ENCODE data around the gene BTBD7.

BTBD7 gene

GRCh38 chr14:93249128-93249831, 83.6 kb downstream of the BTBD7 start:
- CTCF ChIA-PET: interaction anchor here (0.6 kb wide), 1 partner anchor 30 kb away, joined by 3 read pairs; no protein-coding TSS in a partner anchor
- Histone ChIP-seq H3K4me3 (ENCODE audit: control insufficient read depth in 1 of 7, extremely low read depth in 1 of 7, insufficient read depth in 4 of 7, low read depth in 2 of 7, low read length in 6 of 7) (no peak overlapping the region), H3K27me3 (replicated peaks in 2 of 5; ENCODE audit: control insufficient read depth in 4 of 5, insufficient read depth in 5 of 5, low read length in 4 of 5) (no peaks in the 10 kb centered on the region), H3K27ac (ENCODE audit: insufficient read depth in 1 of 2, low read depth in 1 of 2, low read length in 2 of 2, poor library complexity in 1 of 2, severe bottlenecking in 2 of 2) (no peak overlapping the region), H3K4me1 (ENCODE audit: control extremely low read depth in 1 of 4, control insufficient read depth in 4 of 4, insufficient read depth in 4 of 4, low read length in 3 of 4) (peaks cover 0 to 3% (median under 1%) of the 10 kb centered on the region in 4 experiments), H3K36me3 (ENCODE audit: control insufficient read depth in 4 of 4, insufficient read depth in 4 of 4, low read length in 3 of 4) (peaks cover 25 to 66% (median 46%) of the 10 kb centered on the region in 4 experiments), H3K9me3 (ENCODE audit: control extremely low read depth in 1 of 5, control insufficient read depth in 4 of 5, insufficient read depth in 2 of 5, low read depth in 1 of 5, low read length in 4 of 5) (peaks cover 0 to 4% (median 1%) of the 10 kb centered on the region in 5 experiments)
- WGBS (ENCODE audit: insufficient coverage): 100% methylated on average over 3 of the region's 7 CpGs
- POLR2A ChIA-PET: no interaction called here
- DNase-seq: no peak

GRCh38 chr14:93246534-93246933, 86.3 kb downstream of the BTBD7 start:
- Histone ChIP-seq H3K9me3 (ENCODE audit: control extremely low read depth in 1 of 5, control insufficient read depth in 4 of 5, insufficient read depth in 2 of 5, low read depth in 1 of 5, low read length in 4 of 5) (peaks cover 0 to 2% (median 0%) of the 10 kb centered on the region in 5 experiments), H3K4me1 (ENCODE audit: control extremely low read depth in 1 of 4, control insufficient read depth in 4 of 4, insufficient read depth in 4 of 4, low read length in 3 of 4) (peaks cover 0 to 2% (median 0%) of the 10 kb centered on the region in 4 experiments), H3K27me3 (replicated peaks in 2 of 5; ENCODE audit: control insufficient read depth in 4 of 5, insufficient read depth in 5 of 5, low read length in 4 of 5) (no peaks in the 10 kb centered on the region), H3K27ac (ENCODE audit: insufficient read depth in 1 of 2, low read depth in 1 of 2, low read length in 2 of 2, poor library complexity in 1 of 2, severe bottlenecking in 2 of 2) (no peak overlapping the region), H3K4me3 (ENCODE audit: control insufficient read depth in 1 of 7, extremely low read depth in 1 of 7, insufficient read depth in 4 of 7, low read depth in 2 of 7, low read length in 6 of 7) (no peak overlapping the region), H3K36me3 (ENCODE audit: control insufficient read depth in 4 of 4, insufficient read depth in 4 of 4, low read length in 3 of 4) (peaks cover 27 to 72% (median 54%) of the 10 kb centered on the region in 4 experiments)
- CTCF ChIA-PET: no interaction called here
- POLR2A ChIA-PET: no interaction called here
- DNase-seq: no peak

GRCh38 chr14:93245764-93246420, 86.9 kb downstream of the BTBD7 start:
- WGBS (ENCODE audit: insufficient coverage): 94% methylated on average over 7 of the region's 10 CpGs
- DNase-seq: no peak
- CTCF ChIA-PET: interaction anchor here (0.7 kb wide), 1 partner anchor 289 kb away, joined by 3 read pairs; no protein-coding TSS in a partner anchor

GRCh38 chr14:93240678-93241000, 92.2 kb downstream of the BTBD7 start:
- Histone ChIP-seq H3K4me1 (ENCODE audit: control extremely low read depth in 1 of 4, control insufficient read depth in 4 of 4, insufficient read depth in 4 of 4, low read length in 3 of 4) (no peaks in the 10 kb centered on the region), H3K27ac (ENCODE audit: insufficient read depth in 1 of 2, low read depth in 1 of 2, low read length in 2 of 2, poor library complexity in 1 of 2, severe bottlenecking in 2 of 2) (no peak overlapping the region), H3K36me3 (ENCODE audit: control insufficient read depth in 4 of 4, insufficient read depth in 4 of 4, low read length in 3 of 4) (peaks cover 14 to 44% (median 23%) of the 10 kb centered on the region in 4 experiments), H3K9me3 (ENCODE audit: control extremely low read depth in 1 of 5, control insufficient read depth in 4 of 5, insufficient read depth in 2 of 5, low read depth in 1 of 5, low read length in 4 of 5) (no peaks in the 10 kb centered on the region), H3K4me3 (ENCODE audit: control insufficient read depth in 1 of 7, extremely low read depth in 1 of 7, insufficient read depth in 4 of 7, low read depth in 2 of 7, low read length in 6 of 7) (no peak overlapping the region), H3K27me3 (replicated peaks in 2 of 5; ENCODE audit: control insufficient read depth in 4 of 5, insufficient read depth in 5 of 5, low read length in 4 of 5) (no peaks in the 10 kb centered on the region)
- ChIA-PET POLR2A (no interaction called here), CTCF (interaction anchor here (1.4 kb wide), 1 partner anchor 11 kb away, joined by 3 read pairs; no protein-coding TSS in a partner anchor)
- WGBS (ENCODE audit: insufficient coverage): 88% methylated on average over 2 of the region's 3 CpGs
- no peak for DNase-seq

More at GRCh38 chr14:93245764-93246420, 86.9 kb downstream of the BTBD7 start:
- Histone ChIP-seq H3K27ac (ENCODE audit: insufficient read depth in 1 of 2, low read depth in 1 of 2, low read length in 2 of 2, poor library complexity in 1 of 2, severe bottlenecking in 2 of 2) (no peak overlapping the region), H3K9me3 (ENCODE audit: control extremely low read depth in 1 of 5, control insufficient read depth in 4 of 5, insufficient read depth in 2 of 5, low read depth in 1 of 5, low read length in 4 of 5) (no peaks in the 10 kb centered on the region), H3K36me3 (ENCODE audit: control insufficient read depth in 4 of 4, insufficient read depth in 4 of 4, low read length in 3 of 4) (peaks cover 22 to 70% (median 47%) of the 10 kb centered on the region in 4 experiments), H3K4me1 (ENCODE audit: control extremely low read depth in 1 of 4, control insufficient read depth in 4 of 4, insufficient read depth in 4 of 4, low read length in 3 of 4) (peaks cover 0 to 2% (median 0%) of the 10 kb centered on the region in 4 experiments), H3K27me3 (replicated peaks in 2 of 5; ENCODE audit: control insufficient read depth in 4 of 5, insufficient read depth in 5 of 5, low read length in 4 of 5) (no peaks in the 10 kb centered on the region), H3K4me3 (ENCODE audit: control insufficient read depth in 1 of 7, extremely low read depth in 1 of 7, insufficient read depth in 4 of 7, low read depth in 2 of 7, low read length in 6 of 7) (no peak overlapping the region)
- POLR2A ChIA-PET: no interaction called here

GRCh38 chr14:93239869-93240677, 92.8 kb downstream of the BTBD7 start:
- 96% methylated on average over 17 of the region's 25 CpGs for WGBS (ENCODE audit: insufficient coverage)
- Histone ChIP-seq H3K4me1 (ENCODE audit: control extremely low read depth in 1 of 4, control insufficient read depth in 4 of 4, insufficient read depth in 4 of 4, low read length in 3 of 4) (no peaks in the 10 kb centered on the region), H3K27ac (ENCODE audit: insufficient read depth in 1 of 2, low read depth in 1 of 2, low read length in 2 of 2, poor library complexity in 1 of 2, severe bottlenecking in 2 of 2) (no peak overlapping the region), H3K27me3 (replicated peaks in 2 of 5; ENCODE audit: control insufficient read depth in 4 of 5, insufficient read depth in 5 of 5, low read length in 4 of 5) (peaks cover 0 to under 1% (median 0%) of the 10 kb centered on the region in 5 experiments), H3K36me3 (ENCODE audit: control insufficient read depth in 4 of 4, insufficient read depth in 4 of 4, low read length in 3 of 4) (peaks cover 11 to 39% (median 18%) of the 10 kb centered on the region in 4 experiments), H3K9me3 (ENCODE audit: control extremely low read depth in 1 of 5, control insufficient read depth in 4 of 5, insufficient read depth in 2 of 5, low read depth in 1 of 5, low read length in 4 of 5) (no peaks in the 10 kb centered on the region), H3K4me3 (ENCODE audit: control insufficient read depth in 1 of 7, extremely low read depth in 1 of 7, insufficient read depth in 4 of 7, low read depth in 2 of 7, low read length in 6 of 7) (no peak overlapping the region)
- CTCF ChIA-PET: interaction anchor here (1.4 kb wide), 1 partner anchor 10 kb away, joined by 3 read pairs; no protein-coding TSS in a partner anchor
- POLR2A ChIA-PET: no interaction called here
- DNase-seq: no peak

GRCh38 chr14:93234798-93235197, 98.0 kb downstream of the BTBD7 start:
- Histone ChIP-seq H3K36me3 (ENCODE audit: control insufficient read depth in 4 of 4, insufficient read depth in 4 of 4, low read length in 3 of 4) (peaks cover 0 to 2% (median 0%) of the 10 kb centered on the region in 4 experiments), H3K27ac (ENCODE audit: insufficient read depth in 1 of 2, low read depth in 1 of 2, low read length in 2 of 2, poor library complexity in 1 of 2, severe bottlenecking in 2 of 2) (no peak overlapping the region), H3K27me3 (replicated peaks in 2 of 5; ENCODE audit: control insufficient read depth in 4 of 5, insufficient read depth in 5 of 5, low read length in 4 of 5) (peaks cover 0 to 23% (median 6%) of the 10 kb centered on the region in 5 experiments), H3K4me1 (ENCODE audit: control extremely low read depth in 1 of 4, control insufficient read depth in 4 of 4, insufficient read depth in 4 of 4, low read length in 3 of 4) (peaks cover 0 to 14% (median 8%) of the 10 kb centered on the region in 4 experiments), H3K4me3 (ENCODE audit: control insufficient read depth in 1 of 7, extremely low read depth in 1 of 7, insufficient read depth in 4 of 7, low read depth in 2 of 7, low read length in 6 of 7) (no peak overlapping the region), H3K9me3 (ENCODE audit: control extremely low read depth in 1 of 5, control insufficient read depth in 4 of 5, insufficient read depth in 2 of 5, low read depth in 1 of 5, low read length in 4 of 5) (no peaks in the 10 kb centered on the region)
- ChIA-PET POLR2A (no interaction called here), CTCF (interaction anchor here (2.6 kb wide), 1 partner anchor 312 kb away, joined by 7 read pairs; no protein-coding TSS in a partner anchor)
- peak in 1 of 3 donors; percentile 13 for DNase-seq
- WGBS (ENCODE audit: insufficient coverage): 61% methylated on average over 10 of the region's 10 CpGs

Measured in common myeloid progenitor, CD34-positive (primary cell).